Loucy (cell line): ENCODE data around the gene GNB1L.

Source experiments
- H2AFZ ChIP-seq: fragments of 200-600 bp; sonication (generic); 2 replicates; pipeline ENCODE4 v1.6.0; 2016; ENCODE audit warnings: antibody characterized with exemption, mild to moderate bottlenecking, low read length, moderate library complexity
- H3F3A ChIP-seq: fragments of 200-600 bp; 2 replicates; pipeline ENCODE4 v1.6.0; 2016; ENCODE audit warnings: antibody characterized with exemption, low read depth, mild to moderate bottlenecking
- H3K27me3 ChIP-seq: fragments of 200-600 bp; sonication (generic); 2 replicates; pipeline ENCODE4 v1.6.1; 2014; ENCODE audit warnings: low read length, mild to moderate bottlenecking; ENCODE audit not compliant: insufficient read depth, poor library complexity, severe bottlenecking
- H3K36me3 ChIP-seq: fragments of 200-600 bp; sonication (generic); 2 replicates; pipeline ENCODE4 v1.6.1; 2016; ENCODE audit warnings: low read length; ENCODE audit not compliant: insufficient read depth
- H3K4me1 ChIP-seq: fragments of 200-600 bp; sonication (generic); 2 replicates; pipeline ENCODE4 v1.5.1; 2014; ENCODE audit warnings: low read length, mild to moderate bottlenecking; ENCODE audit not compliant: insufficient read depth, poor library complexity, severe bottlenecking
- H3K4me2 ChIP-seq: fragments of 200-600 bp; sonication (generic); 2 replicates; pipeline ENCODE4 v1.6.0; 2014; ENCODE audit warnings: antibody characterized with exemption, low read length, low read depth, mild to moderate bottlenecking; ENCODE audit not compliant: poor library complexity, severe bottlenecking
- H3K4me3 ChIP-seq: fragments of 200-600 bp; sonication (generic); 2 replicates; pipeline ENCODE4 v1.5.1; 2014; ENCODE audit warnings: low read length, mild to moderate bottlenecking, mixed read lengths; ENCODE audit not compliant: poor library complexity, severe bottlenecking
- H3K79me2 ChIP-seq: fragments of 200-600 bp; sonication (generic); 2 replicates; pipeline ENCODE4 v1.6.1; 2014; ENCODE audit warnings: low read length; ENCODE audit not compliant: insufficient read depth
- H3K9ac ChIP-seq: fragments of 200-600 bp; sonication (generic); 2 replicates; pipeline ENCODE4 v1.6.0; 2014; ENCODE audit warnings: mild to moderate bottlenecking, low read depth, low read length, moderate library complexity; ENCODE audit not compliant: poor library complexity, severe bottlenecking
- H3K9me2 ChIP-seq: fragments of 200-600 bp; sonication (generic); replicated peaks from 2 replicates; pipeline ENCODE4 v1.6.1; 2016; ENCODE audit warnings: low read depth, low read length, mixed read lengths
- H3K9me3 ChIP-seq: fragments of 200-600 bp; sonication (generic); 2 replicates; pipeline ENCODE4 v1.6.1; 2014; ENCODE audit warnings: mild to moderate bottlenecking, antibody characterized with exemption, low read length, low read depth; ENCODE audit not compliant: insufficient read depth
- H4K20me1 ChIP-seq: fragments of 200-600 bp; sonication (generic); 2 replicates; pipeline ENCODE4 v1.6.0; 2014; ENCODE audit warnings: antibody characterized with exemption, low read length, mild to moderate bottlenecking; ENCODE audit not compliant: insufficient read depth, poor library complexity, severe bottlenecking
- EZH2phosphoT487 ChIP-seq: fragments of 200-600 bp; IDR thresholded peaks from 2 replicates; pipeline ENCODE4 v1.6.1; 2018; ENCODE audit warnings: antibody characterized with exemption, mild to moderate bottlenecking, moderate library complexity, borderline replicate concordance
- TF ChIP-seq, protein P1 (sequence below): fragments of 200-600 bp; sonication (generic); conservative IDR thresholded peaks from 2 replicates; pipeline ENCODE4 v1.5.1; 2014; ENCODE audit warnings: mild to moderate bottlenecking, antibody characterized with exemption, low read length

The GNB1L gene

GRCh38 chr22:19882446-19883381 is 28.0 kb upstream of the GNB1L start:
- no peaks in the 10 kb centered on the region for H3K36me3 ChIP-seq
- H3K4me1 ChIP-seq: peaks cover 28% of the 10 kb centered on the region
- no peak overlapping the region for H3K9ac ChIP-seq
- TF ChIP-seq EZH2phosphoT487: no peak
- TF ChIP-seq, protein P1, sequence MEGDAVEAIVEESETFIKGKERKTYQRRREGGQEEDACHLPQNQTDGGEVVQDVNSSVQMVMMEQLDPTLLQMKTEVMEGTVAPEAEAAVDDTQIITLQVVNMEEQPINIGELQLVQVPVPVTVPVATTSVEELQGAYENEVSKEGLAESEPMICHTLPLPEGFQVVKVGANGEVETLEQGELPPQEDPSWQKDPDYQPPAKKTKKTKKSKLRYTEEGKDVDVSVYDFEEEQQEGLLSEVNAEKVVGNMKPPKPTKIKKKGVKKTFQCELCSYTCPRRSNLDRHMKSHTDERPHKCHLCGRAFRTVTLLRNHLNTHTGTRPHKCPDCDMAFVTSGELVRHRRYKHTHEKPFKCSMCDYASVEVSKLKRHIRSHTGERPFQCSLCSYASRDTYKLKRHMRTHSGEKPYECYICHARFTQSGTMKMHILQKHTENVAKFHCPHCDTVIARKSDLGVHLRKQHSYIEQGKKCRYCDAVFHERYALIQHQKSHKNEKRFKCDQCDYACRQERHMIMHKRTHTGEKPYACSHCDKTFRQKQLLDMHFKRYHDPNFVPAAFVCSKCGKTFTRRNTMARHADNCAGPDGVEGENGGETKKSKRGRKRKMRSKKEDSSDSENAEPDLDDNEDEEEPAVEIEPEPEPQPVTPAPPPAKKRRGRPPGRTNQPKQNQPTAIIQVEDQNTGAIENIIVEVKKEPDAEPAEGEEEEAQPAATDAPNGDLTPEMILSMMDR: no peak
- no peaks in the 10 kb centered on the region for H3K9me2 ChIP-seq
- no peak overlapping the region for H2AFZ ChIP-seq
- no peaks in the 10 kb centered on the region for H3K27me3 ChIP-seq
- H3F3A ChIP-seq: no peaks in the 10 kb centered on the region
- 0 out of 2 replicates have a peak, but pooled peaks cover 4% of the 10 kb centered on the region for H3K79me2 ChIP-seq
- no peaks in the 10 kb centered on the region for H3K9me3 ChIP-seq
- H3K4me2 ChIP-seq: no peak overlapping the region
- no peaks in the 10 kb centered on the region for H4K20me1 ChIP-seq
- H3K4me3 ChIP-seq: no peak overlapping the region

DNA sequence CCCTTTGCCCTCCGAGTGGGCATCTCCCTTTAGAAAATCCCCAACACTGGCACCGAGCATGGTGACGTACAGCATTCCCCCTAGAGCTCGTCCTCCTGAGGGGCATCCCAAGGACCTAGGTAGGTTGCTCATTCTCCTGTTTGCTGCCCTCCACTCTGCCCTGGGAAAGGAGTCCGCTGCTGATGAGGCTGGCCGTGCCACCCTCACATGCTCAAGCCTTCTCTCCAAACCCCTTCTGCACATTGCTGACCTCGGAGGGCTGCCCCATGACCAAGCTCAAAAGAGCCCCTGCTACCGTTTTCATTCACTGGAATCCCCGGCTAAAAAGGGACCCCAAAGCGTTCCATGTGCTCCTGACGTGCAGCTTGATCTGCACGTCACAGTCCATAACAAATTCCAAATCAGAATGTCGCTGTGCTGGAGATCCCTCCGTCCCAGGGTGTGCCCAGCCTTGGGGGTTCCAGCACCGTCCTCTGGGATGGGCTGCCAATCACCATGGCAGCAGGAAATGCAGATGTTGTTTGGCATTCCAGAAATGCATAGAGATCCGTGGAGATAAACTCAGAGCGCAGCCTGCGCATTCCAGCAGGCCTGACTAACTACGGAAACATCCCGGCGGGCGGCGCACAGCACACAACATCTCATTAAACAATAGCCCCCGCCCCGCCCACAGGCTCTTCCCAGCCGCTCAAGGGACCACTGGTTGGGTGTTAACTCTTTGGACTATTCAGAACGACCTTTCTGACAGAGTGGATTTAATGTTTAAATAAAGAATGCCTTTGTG is 26.3 kb upstream of the GNB1L start:
- no peak overlapping the region for H2AFZ ChIP-seq
- no peak overlapping the region for H3K4me3 ChIP-seq
- H3K9ac ChIP-seq: no peak overlapping the region
- no peaks in the 10 kb centered on the region for H3K79me2 ChIP-seq
- H4K20me1 ChIP-seq: no peaks in the 10 kb centered on the region
- TF ChIP-seq EZH2phosphoT487: no peak
- TF ChIP-seq, protein P1: no peak
- H3F3A ChIP-seq: no peaks in the 10 kb centered on the region
- H3K36me3 ChIP-seq: no peaks in the 10 kb centered on the region
- no peaks in the 10 kb centered on the region for H3K9me3 ChIP-seq
- H3K27me3 ChIP-seq: no peaks in the 10 kb centered on the region
- no peaks in the 10 kb centered on the region for H3K9me2 ChIP-seq
- H3K4me1 ChIP-seq: peaks cover 14% of the 10 kb centered on the region
- no peak overlapping the region for H3K4me2 ChIP-seq

DNA sequence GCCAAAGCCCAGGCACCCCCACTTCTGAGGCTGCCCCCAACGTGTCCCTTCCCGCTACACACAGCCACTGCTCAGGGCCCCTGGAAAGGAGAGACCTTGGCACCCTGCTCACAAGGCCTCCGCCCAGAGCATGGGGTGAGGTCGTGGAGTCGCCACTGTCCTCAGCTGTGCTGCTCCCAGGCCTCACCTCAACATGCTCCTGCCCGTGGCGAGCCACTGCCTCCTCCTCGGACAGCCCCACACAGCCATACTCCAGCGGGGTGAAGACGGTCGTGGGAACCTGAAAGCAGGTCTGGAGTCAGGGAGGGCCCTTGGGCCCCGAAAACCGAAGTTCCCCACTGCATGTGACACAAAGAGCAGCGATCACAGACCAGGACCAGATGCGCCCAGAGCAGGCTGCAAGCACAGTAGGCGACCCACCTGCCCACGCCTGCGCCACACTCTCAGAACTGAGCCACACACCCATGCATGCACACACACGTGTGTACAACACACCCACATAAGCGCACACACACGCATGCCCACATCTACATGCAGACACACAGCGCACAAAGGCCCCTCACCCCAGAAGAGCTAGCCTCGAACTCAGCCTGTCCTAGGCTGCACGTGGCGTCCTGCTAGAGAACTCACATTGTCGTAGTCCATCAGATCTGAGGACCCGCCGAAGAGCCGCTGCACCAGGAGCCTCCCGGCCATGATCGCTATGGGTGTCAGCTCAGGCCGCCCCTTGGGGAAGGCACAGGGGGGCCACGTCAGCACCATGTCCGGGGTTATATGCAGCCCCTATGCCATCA is 25.5 kb upstream of the GNB1L start:
- no peaks in the 10 kb centered on the region for H3F3A ChIP-seq
- no peaks in the 10 kb centered on the region for H4K20me1 ChIP-seq
- no peak overlapping the region for H3K4me3 ChIP-seq
- peaks cover 6% of the 10 kb centered on the region for H3K4me1 ChIP-seq
- H3K9ac ChIP-seq: no peak overlapping the region
- no peak overlapping the region for H3K4me2 ChIP-seq
- H3K79me2 ChIP-seq: no peaks in the 10 kb centered on the region
- no peaks in the 10 kb centered on the region for H3K36me3 ChIP-seq
- H2AFZ ChIP-seq: no peak overlapping the region
- no peak for TF ChIP-seq EZH2phosphoT487
- TF ChIP-seq, protein P1: no peak
- H3K9me3 ChIP-seq: no peaks in the 10 kb centered on the region
- no peaks in the 10 kb centered on the region for H3K27me3 ChIP-seq
- no peaks in the 10 kb centered on the region for H3K9me2 ChIP-seq
